Ascending aorta (tissue), 2 donors: ENCODE measurements around the gene HSPA9. TPM values are rescaled to one million over a fixed set of nuclear protein-coding genes. Genes with fewer than 3 reads are reported as not detected.

Experiments
- DNase-seq, 2 donors: peaks; one replicate each; pipeline ENCODE4 v3.0.0-alpha.2; 2019; ENCODE audit warnings: low spot score in 2 of 2
- H3K27ac ChIP-seq, 2 donors: fragments of 200-600 bp; sonication (generic); one replicate each; pipeline ENCODE4 v1.5.1; 2016 to 2017; ENCODE audit warnings: mild to moderate bottlenecking in 1 of 2
- H3K27me3 ChIP-seq: fragments of 200-600 bp; sonication (generic); one replicate; pipeline ENCODE4 v1.5.1; 2017
- H3K36me3 ChIP-seq, 2 donors: fragments of 200-600 bp; sonication (generic); one replicate each; pipeline ENCODE4 v1.5.1; 2016
- H3K4me1 ChIP-seq, 2 donors: fragments of 200-600 bp; sonication (generic); one replicate each; pipeline ENCODE4 v1.5.1; 2016 to 2017; ENCODE audit warnings: mild to moderate bottlenecking in 1 of 2
- H3K4me3 ChIP-seq, 2 donors: fragments of 200-600 bp; sonication (generic); one replicate each; pipeline ENCODE4 v1.5.1; 2016 to 2017; ENCODE audit warnings: mild to moderate bottlenecking in 1 of 2
- H3K9me3 ChIP-seq, 2 donors: fragments of 200-600 bp; sonication (generic); one replicate each; pipeline ENCODE4 v1.5.1; 2016
- CTCF ChIP-seq, 3 experiments: fragments of 200-600 bp in 2 of 3; fragments of 450-650 bp in 1 of 3; sonication (generic) in 2 of 3; IDR thresholded peaks; one replicate each; pipeline ENCODE4 v1.5.1; 2016 to 2019; ENCODE audit warnings: antibody characterized with exemption in 3 of 3, mild to moderate bottlenecking in 1 of 3, moderate library complexity in 1 of 3
- intact Hi-C: fragments of 100-400 bp; cut with DNase I; formaldehyde crosslinking; loops from one replicate; pipeline ENCODE4 v1.15.1; 2023
- total RNA-seq: library from RNA; depleted of rRNA; stranded (reverse); fragments of >200 nt; gene quantifications from one replicate; pipeline ENCODE4 v1.1.0, GENCODE V29; 2016

Gene HSPA9
- total RNA-seq, 1 donor from 2014 or later: 75.5 TPM

GRCh38 chr5:138542180-138542955 lies 32.8 kb downstream of the HSPA9 start:
- Histone ChIP-seq H3K4me1 (peaks cover 16 to 38% of the 10 kb centered on the region in 2 donors), H3K36me3 (no peaks in the 10 kb centered on the region), H3K4me3 (peak overlapping the region; percentile 95 to 99), H3K9me3 (no peaks in the 10 kb centered on the region), H3K27me3 (no peaks in the 10 kb centered on the region), H3K27ac (peak overlapping the region; percentile 99)
- no peak for TF ChIP-seq CTCF (IDR thresholded peaks at IDR 0.05)
- intact Hi-C loops: loop anchor here (2.0 to 5.0 kb wide), 5 partner anchors 38 to 860 kb away; partner anchors contain the start of genes KDM3B, SIL1 and SPATA24
- no peak for DNase-seq

GRCh38 chr5:138541511-138542179 lies 33.6 kb downstream of the HSPA9 start:
- no peak for DNase-seq
- Histone ChIP-seq H3K9me3 (no peaks in the 10 kb centered on the region), H3K4me1 (peaks cover 16 to 38% of the 10 kb centered on the region in 2 donors), H3K4me3 (peak overlapping the region; percentile 95 to 99), H3K36me3 (no peaks in the 10 kb centered on the region), H3K27ac (peak overlapping the region; percentile 99), H3K27me3 (no peaks in the 10 kb centered on the region)
- no peak for TF ChIP-seq CTCF (IDR thresholded peaks at IDR 0.05)
- intact Hi-C loops: loop anchor here (2.0 to 5.0 kb wide), 5 partner anchors 37 to 861 kb away; partner anchors contain the start of genes KDM3B, SIL1 and SPATA24

GRCh38 chr5:138539791-138540190 lies 35.4 kb downstream of the HSPA9 start:
- no peak for TF ChIP-seq CTCF (IDR thresholded peaks at IDR 0.05)
- Histone ChIP-seq H3K4me1 (peaks cover 11 to 26% of the 10 kb centered on the region in 2 donors), H3K36me3 (peaks cover 0 to 8% of the 10 kb centered on the region in 2 donors), H3K27me3 (no peaks in the 10 kb centered on the region), H3K27ac (no peak overlapping the region), H3K9me3 (no peaks in the 10 kb centered on the region), H3K4me3 (no peak overlapping the region)
- no peak for DNase-seq
- intact Hi-C loops: loop anchor here (5.0 kb wide), 3 partner anchors 47 to 863 kb away; partner anchors contain the start of genes KDM3B and SPATA24

- Histone ChIP-seq H3K36me3 (peaks cover 0 to 8% of the 10 kb centered on the region in 2 donors), H3K4me3 (no peak overlapping the region), H3K9me3 (no peaks in the 10 kb centered on the region), H3K27me3 (no peaks in the 10 kb centered on the region), H3K27ac (no peak overlapping the region), H3K4me1 (peaks cover 5 to 23% of the 10 kb centered on the region in 2 donors)
- DNase-seq: no peak
- no peak for TF ChIP-seq CTCF (IDR thresholded peaks at IDR 0.05)
- intact Hi-C loops: no loop called here
These were observed 36.1 kb downstream of the HSPA9 start for GRCh38 chr5:138538943-138539627.

GRCh38 chr5:138536665-138537315 lies 38.4 kb downstream of the HSPA9 start:
- Histone ChIP-seq H3K27ac (no peak overlapping the region), H3K27me3 (no peaks in the 10 kb centered on the region), H3K4me1 (peaks cover 0 to 21% of the 10 kb centered on the region in 2 donors), H3K9me3 (no peaks in the 10 kb centered on the region), H3K4me3 (no peak overlapping the region), H3K36me3 (peaks cover 0 to 8% of the 10 kb centered on the region in 2 donors)
- DNase-seq: no peak
- no peak for TF ChIP-seq CTCF (IDR thresholded peaks at IDR 0.05)
- intact Hi-C loops: no loop called here
